GM12878 (cell line): Measurements from ENCODE around the gene NTN1. TPM values are rescaled to one million over a fixed set of nuclear protein-coding genes. Genes with fewer than 3 reads are reported as not detected.
A peak's percentile ranks its signal among the peaks of the same experiment; 100 is the strongest.

ENCODE experiments used
- ATAC-seq: fragments of 200-7000 bp; cut with Tn5 transposase; 3 replicates; pipeline ENCODE4 v1.9.1; 2020; ENCODE audit warnings: mild to moderate bottlenecking, moderate library complexity
- BruUV-seq: library from RNA; stranded (reverse); fragments of 400-500 nt; replicated peaks from 2 replicates; lab custom pipeline; 2021; lab: Mats Ljungman, UMichigan
- CTCF ChIA-PET: fragments of 300-600 bp; sonication (Branson Sonifier 250); formaldehyde crosslinking; extraction: SDS; loops from one replicate; lab custom pipeline; 2021; ENCODE audit warnings: inconsistent platforms; lab: Yijun Ruan, JAX
- POLR2A ChIA-PET: fragments of 350-600 bp; formaldehyde crosslinking; extraction: SDS; loops from one replicate; lab custom pipeline; 2021; ENCODE audit warnings: inconsistent platforms; lab: Charles Lee
- RAD21 ChIA-PET: fragments of 300-600 bp; sonication (Branson Sonifier 250); formaldehyde crosslinking; loops from one replicate; lab custom pipeline; 2023; ENCODE audit warnings: antibody characterized with exemption; ENCODE audit not compliant: unreplicated experiment; lab: Charles Lee
- SMC1A ChIA-PET: fragments of 300-600 bp; sonication (Branson Sonifier 250); formaldehyde crosslinking; loops from one replicate; lab custom pipeline; 2023; ENCODE audit not compliant: unreplicated experiment, uncharacterized antibody; lab: Charles Lee
- DNase-seq: peaks from one replicate; pipeline ENCODE4 v3.0.0-alpha.2; 2011; ENCODE audit warnings: low read depth, low spot score
- FAIRE-seq: peaks from 3 replicates; lab custom pipeline; 2011; peaks lifted over from hg19 to GRCh38; lab: Jason Lieb, UNC
- H2AFZ ChIP-seq: 2 replicates; pipeline ENCODE4 v1.6.0; 2011; ENCODE audit warnings: low read depth, low read length, control low read depth; ENCODE audit not compliant: control insufficient read depth
- H3K27ac ChIP-seq: 2 replicates; pipeline ENCODE4 v1.5.1; 2011; ENCODE audit warnings: control low read depth; ENCODE audit not compliant: control insufficient read depth, insufficient read depth
- H3K27me3 ChIP-seq, 2 experiments: replicated peaks in 1 of 2; 2 replicates each; pipeline versions ENCODE4 v1.6.0 to v1.6.1; 2011; ENCODE audit warnings: low read length in 1 of 2; ENCODE audit not compliant: control insufficient read depth in 2 of 2, insufficient read depth in 2 of 2
- H3K36me3 ChIP-seq, 2 experiments: 2 replicates each; pipeline ENCODE4 v1.5.1; 2011; ENCODE audit warnings: low read length in 1 of 2; ENCODE audit not compliant: control insufficient read depth in 2 of 2, insufficient read depth in 2 of 2
- H3K4me1 ChIP-seq: 2 replicates; pipeline ENCODE4 v1.6.1; 2011; ENCODE audit warnings: mild to moderate bottlenecking, low read length, moderate library complexity, mixed read lengths; ENCODE audit not compliant: control insufficient read depth, insufficient read depth
- H3K4me2 ChIP-seq: 2 replicates; pipeline ENCODE4 v1.6.0; 2011; ENCODE audit warnings: control low read depth; ENCODE audit not compliant: control insufficient read depth, insufficient read depth
- H3K4me3 ChIP-seq: fragments of 200-600 bp; sonication (generic); 2 replicates; pipeline ENCODE4 v1.5.1; 2016
- H3K79me2 ChIP-seq: 2 replicates; pipeline ENCODE4 v1.6.0; 2011; ENCODE audit warnings: low read length; ENCODE audit not compliant: control insufficient read depth, insufficient read depth
- H3K9ac ChIP-seq: 2 replicates; pipeline ENCODE4 v1.8.0; 2011; ENCODE audit warnings: low read length, control low read depth, mixed read lengths; ENCODE audit not compliant: control insufficient read depth, insufficient read depth
- H3K9me3 ChIP-seq: replicated peaks from 3 replicates; pipeline ENCODE4 v1.5.1; 2011; ENCODE audit warnings: mild to moderate bottlenecking, low read length; ENCODE audit not compliant: control insufficient read depth, insufficient read depth
- H4K20me1 ChIP-seq: 2 replicates; pipeline ENCODE4 v1.6.0; 2011; ENCODE audit not compliant: control insufficient read depth, insufficient read depth
- ETV6 ChIP-seq, 2 experiments: fragments of 450-650 bp in 1 of 2; IDR thresholded peaks in 1 of 2; conservative IDR thresholded peaks in 1 of 2; 2 replicates each; pipeline ENCODE4 v1.6.1; 2014; ENCODE audit warnings: antibody characterized with exemption in 1 of 2, borderline replicate concordance in 1 of 2, low read depth in 1 of 2, mild to moderate bottlenecking in 1 of 2, moderate library complexity in 1 of 2
- NR2F1 ChIP-seq: fragments of 450-650 bp; conservative IDR thresholded peaks from 2 replicates; pipeline ENCODE4 v1.6.1; 2017; ENCODE audit warnings: mild to moderate bottlenecking
- USF1 ChIP-seq: IDR thresholded peaks from 2 replicates; pipeline ENCODE4 v1.6.1; 2011; ENCODE audit warnings: borderline replicate concordance, low read depth, mild to moderate bottlenecking, moderate library complexity, mixed read lengths, low read length; ENCODE audit not compliant: insufficient read depth; ENCODE audit errors: extremely low read length
- WGBS: methylation state at CpG from one replicate; pipeline ENCODE4 v1.1.6; 2016; ENCODE audit warnings: low lambda C conversion rate; ENCODE audit not compliant: insufficient replicate concordance, insufficient coverage; ENCODE audit errors: missing lambda C conversion rate; 5-methylcytosine and 5-hydroxymethylcytosine counted together
- in situ Hi-C: fragments of 300-500 bp; cut with MboI; formaldehyde crosslinking; loops from 9 replicates; pipeline ENCODE4 v1.14.3; 2018; ENCODE audit warnings: mixed read lengths
- intact Hi-C: fragments of 100-400 bp; cut with micrococcal nuclease; formaldehyde crosslinking; loops from one replicate; pipeline ENCODE4 v1.14.2; 2022; ENCODE audit not compliant: unreplicated experiment
- polyA plus RNA-seq, 11 experiments: library from polyadenylated mRNA; depleted of rRNA in 4 of 11; unstranded in 6 of 11; stranded (reverse) in 5 of 11; fragments of >200 nt; fragmentation: Nextera tagmentation in 4 of 11; fragmentation: Illumina TruSeq in 1 of 11; extraction: Ambion mirVana in 4 of 11; extraction: Trizol in 1 of 11; gene quantifications; 1 replicate in 1 of 11; 2 replicates in 10 of 11; pipeline versions ENCODE4 v1.2.1 to v1.2.3, GENCODE V29; 2011 to 2016; ENCODE audit warnings: inconsistent platforms in 2 of 11, missing spikeins in 2 of 11, low read depth in 1 of 11
- total RNA-seq, 4 experiments: library from RNA; depleted of rRNA in 3 of 4; stranded (reverse); fragments of >200 nt in 3 of 4; fragmentation: Illumina TruSeq in 1 of 4; extraction: Trizol in 1 of 4; gene quantifications; 2 replicates each; pipeline versions ENCODE4 v1.2.1 to v1.2.3, GENCODE V29; 2013 to 2021

The NTN1 gene
- total and polyA plus RNA-seq, 10 of the 15 experiments (the other 5 are each of a cell fraction or from before 2014, with no cell fraction given), result 0.02 to 0.89 (median 0.35) TPM

DNA sequence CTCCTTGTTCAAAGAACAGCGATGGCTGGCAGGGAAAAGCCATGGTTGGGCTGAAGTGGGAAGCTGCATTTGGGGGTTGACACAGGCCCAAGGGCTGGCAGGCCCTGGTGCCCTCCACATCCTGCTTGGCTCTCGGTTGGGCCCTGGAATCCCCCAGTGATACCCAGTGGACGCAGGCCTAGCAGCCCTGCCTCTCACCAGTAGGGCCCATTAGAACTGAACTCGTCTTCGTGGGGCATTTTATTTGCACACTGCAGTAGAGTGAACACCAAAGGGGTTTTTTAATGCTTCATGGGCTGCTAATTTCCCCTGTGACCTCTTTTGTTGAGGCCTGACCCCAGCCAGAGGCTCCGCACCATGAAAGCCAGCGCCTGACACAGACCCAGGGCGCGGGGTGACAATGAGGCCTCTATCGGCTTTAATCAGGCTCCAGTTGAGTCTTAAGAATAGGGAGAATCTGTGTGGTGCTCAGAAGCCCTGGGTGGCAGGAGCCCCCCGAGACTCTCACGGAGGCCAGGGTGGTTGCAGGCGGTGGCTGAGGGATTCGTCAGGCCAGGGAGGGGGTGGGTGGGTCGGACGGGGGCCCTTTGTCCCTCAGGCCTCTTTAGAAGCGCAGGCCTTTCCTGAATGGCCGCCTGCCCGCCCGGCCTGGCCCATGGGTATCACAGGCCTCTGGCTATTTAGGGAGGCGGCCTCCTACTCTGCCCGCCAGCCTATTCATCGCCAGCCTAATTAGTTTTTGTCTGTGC is 199.3 kb downstream of the NTN1 start:
- no TSS peak for BruUV-seq
- SMC1A ChIA-PET, result no interaction called here
- TF ChIP-seq NR2F1 (peak; percentile 53), USF1 (no peak), ETV6 (conservative IDR thresholded peaks at IDR 0.05 in 1 of 2, IDR thresholded peaks at IDR 0.05 in 1 of 2; ENCODE audit: borderline replicate concordance in 1 of 2, low read depth in 1 of 2) (no peak)
- TF ChIP-seq, all 136 proteins: peak for 1
- ATAC-seq (no peak; the same call in 2 of the 3 replicates), FAIRE-seq (no peak), DNase-seq (no peak)
- POLR2A ChIA-PET, result no interaction called here
- WGBS, result 58% methylated on average over 17 of the region's 23 CpGs
- H3K27ac ChIP-seq, result no peak overlapping the region
- in situ Hi-C loops (no loop called here), intact Hi-C loops (no loop called here)
- no peaks in the 10 kb centered on the region for H3K36me3 ChIP-seq
- no peak overlapping the region for H3K4me2 ChIP-seq
- CTCF ChIA-PET, result no interaction called here
- no peak overlapping the region for H3K9ac ChIP-seq
- H2AFZ ChIP-seq, result no peak overlapping the region
- no peaks in the 10 kb centered on the region for H3K79me2 ChIP-seq
- RAD21 ChIA-PET, result no interaction called here
- H3K9me3 ChIP-seq, result peaks cover 6% of the 10 kb centered on the region
- H3K27me3 ChIP-seq, result no peaks in the 10 kb centered on the region; a peak in 1 of 4 replicates
- no peaks in the 10 kb centered on the region for H3K4me1 ChIP-seq
- no peak overlapping the region for H3K4me3 ChIP-seq
- no peaks in the 10 kb centered on the region for H4K20me1 ChIP-seq
